ENCODE data around the gene ARFRP1.

GRCh38 chr20:63680427-63680826 lies 27.3 kb downstream of the ARFRP1 start:
- no peak for TF ChIP-seq CTCF (IDR thresholded peaks at IDR 0.05)
- TF ChIP-seq POLR2A (IDR thresholded peaks at IDR 0.05) = no peak
